CD4-positive, alpha-beta memory T cell (primary cell): ENCODE measurements around the gene GLI1. TPM values are rescaled to one million over a fixed set of nuclear protein-coding genes. Genes with fewer than 3 reads are reported as not detected.
"Not testable (repeated sequence)": the region's sequence is repeated elsewhere in the genome, so short reads cannot be mapped to it uniquely, and the experiment has no call there.

ENCODE experiments used
- CTCF ChIA-PET: fragments of 350-600 bp; sonication (Branson Sonifier 250); formaldehyde crosslinking; loops from one replicate; lab custom pipeline; 2021; ENCODE audit warnings: inconsistent platforms; ENCODE audit not compliant: partially characterized antibody; lab: Charles Lee
- POLR2A ChIA-PET: fragments of 350-600 bp; sonication (Branson Sonifier 250); formaldehyde crosslinking; loops from one replicate; lab custom pipeline; 2021; ENCODE audit not compliant: partially characterized antibody; lab: Charles Lee
- DNase-seq, 5 donors: peaks; one replicate each; pipeline versions ENCODE4 v3.0.0 to v3.0.0-alpha.2; 2020 to 2022; ENCODE audit warnings: mixed read lengths in 1 of 5
- H3K27ac ChIP-seq: one replicate; pipeline ENCODE4 v1.7.0; 2013; ENCODE audit warnings: low read depth, low read length
- H3K27me3 ChIP-seq: 2 replicates; pipeline ENCODE4 v1.7.0; 2013; ENCODE audit warnings: mild to moderate bottlenecking, low read length, moderate library complexity; ENCODE audit not compliant: insufficient read depth
- H3K36me3 ChIP-seq: 2 replicates; pipeline ENCODE4 v1.7.0; 2013; ENCODE audit warnings: mild to moderate bottlenecking, low read length, moderate library complexity; ENCODE audit not compliant: insufficient read depth
- H3K4me1 ChIP-seq: 2 replicates; pipeline ENCODE4 v1.7.0; 2013; ENCODE audit warnings: mild to moderate bottlenecking, low read length, moderate library complexity; ENCODE audit not compliant: insufficient read depth
- H3K4me3 ChIP-seq, 2 donors: one replicate each; pipeline ENCODE4 v1.7.0; 2013; ENCODE audit warnings: low read length in 2 of 2, mild to moderate bottlenecking in 1 of 2
- H3K9me3 ChIP-seq, 2 donors: one replicate each; pipeline ENCODE4 v1.7.0; 2013; ENCODE audit warnings: low read length in 2 of 2, control low read depth in 1 of 2; ENCODE audit not compliant: control insufficient read depth in 1 of 2
- H3K27ac Mint-ChIP-seq, 7 donors: one replicate each; pipeline ENCODE4 v1.8.0; 2020 to 2021; ENCODE audit warnings: mixed read lengths in 7 of 7, mild to moderate bottlenecking in 6 of 7, inconsistent platforms in 3 of 7, moderate library complexity in 3 of 7
- H3K27me3 Mint-ChIP-seq, 2 donors: one replicate each; pipeline ENCODE4 v1.8.0; 2020 to 2021; ENCODE audit warnings: mixed read lengths in 2 of 2
- H3K36me3 Mint-ChIP-seq, 2 donors: one replicate each; pipeline ENCODE4 v1.8.0; 2020 to 2021; ENCODE audit warnings: mixed read lengths in 2 of 2, inconsistent platforms in 1 of 2, mild to moderate bottlenecking in 1 of 2
- H3K4me1 Mint-ChIP-seq, 4 donors: one replicate each; pipeline ENCODE4 v1.8.0; 2020 to 2021; ENCODE audit warnings: mixed read lengths in 4 of 4, mild to moderate bottlenecking in 1 of 4
- H3K4me3 Mint-ChIP-seq, 8 donors: one replicate each; pipeline ENCODE4 v1.8.0; 2020 to 2021; ENCODE audit warnings: mixed read lengths in 8 of 8, mild to moderate bottlenecking in 7 of 8, moderate library complexity in 6 of 8, inconsistent platforms in 3 of 8
- H3K9me3 Mint-ChIP-seq, 8 donors: one replicate each; pipeline ENCODE4 v1.8.0; 2020 to 2021; ENCODE audit warnings: mixed read lengths in 8 of 8, mild to moderate bottlenecking in 5 of 8, inconsistent platforms in 3 of 8, moderate library complexity in 1 of 8
- intact Hi-C: fragments of 100-400 bp; cut with micrococcal nuclease; formaldehyde crosslinking; loops from one replicate; pipeline ENCODE4 v1.15.1; 2023
- polyA plus RNA-seq, 2 donors: library from polyadenylated mRNA; unstranded; fragments of 300-500 nt; fragmentation: Illumina TruSeq; gene quantifications; one replicate each; pipeline ENCODE4 v1.2.3, GENCODE V29; 2021
- total RNA-seq, 2 experiments: library from RNA; stranded (reverse); gene quantifications; one replicate each; pipeline ENCODE4 v1.2.3, GENCODE V29; 2021

Gene GLI1
- total and polyA plus RNA-seq, 4 experiments from 2014 or later, result 0.30 to 0.35 TPM; not detected in 2

DNA sequence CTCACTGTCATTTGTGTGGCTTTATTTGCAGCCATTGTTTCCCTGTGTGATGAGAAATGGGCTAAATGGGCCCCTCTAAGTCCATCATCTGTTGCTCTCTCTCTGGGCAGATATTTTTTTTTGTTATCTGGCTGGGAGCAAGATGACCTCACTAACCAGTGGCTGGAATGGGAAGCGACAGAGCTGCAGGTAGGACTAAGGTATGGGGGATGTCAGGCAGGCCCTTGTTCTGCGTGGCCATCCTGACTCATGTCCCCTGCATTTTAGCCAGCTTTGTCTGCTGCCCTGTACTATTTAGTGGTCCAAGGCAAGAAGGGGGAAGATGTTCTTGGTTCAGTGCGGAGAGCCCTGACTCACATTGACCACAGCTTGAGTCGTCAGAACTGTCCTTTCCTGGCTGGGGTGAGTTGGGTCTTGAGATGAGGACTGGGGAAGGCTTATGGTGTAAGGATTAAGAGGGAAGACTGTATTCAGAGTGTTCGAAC, 29.6 kb downstream of the GLI1 start:
- Histone ChIP-seq H3K36me3 (peaks cover 28% of the 10 kb centered on the region), H3K9me3 (no peaks in the 10 kb centered on the region), H3K27ac (peak overlapping the region; percentile 84), H3K4me3 (no peak overlapping the region), H3K4me1 (peaks cover 23% of the 10 kb centered on the region), H3K27me3 (no peaks in the 10 kb centered on the region)
- ChIA-PET POLR2A (interaction anchor here (2.0 to 6.3 kb wide), 3 partner anchors 12 to 31 kb away, joined by 12 to 75 read pairs (median 18); partner anchors contain the start of genes ARHGAP9, DDIT3 and GLI1), CTCF (interaction anchor here (1.2 to 3.4 kb wide), 2 partner anchors 12 to 30 kb away, joined by 3 to 10 read pairs; partner anchors contain the start of gene GLI1)
- peak overlapping the region; percentile 95 to 99 (median 98) for H3K4me3 Mint-ChIP-seq
- H3K27me3 Mint-ChIP-seq, result no peaks in the 10 kb centered on the region
- H3K4me1 Mint-ChIP-seq, result peaks cover 18 to 38% (median 25%) of the 10 kb centered on the region in 4 donors
- peaks cover 0 to 3% (median 0%) of the 10 kb centered on the region in 8 donors for H3K9me3 Mint-ChIP-seq
- peak overlapping the region in 6 of 7 donors; percentile 29 to 98 (median 88) for H3K27ac Mint-ChIP-seq
- DNase-seq, result no peak
- peaks cover 30 to 42% of the 10 kb centered on the region in 2 donors for H3K36me3 Mint-ChIP-seq
- intact Hi-C loops, result loop anchor here (5.0 kb wide), 1 partner anchor 203 kb away; the partner anchor contains the start of gene OS9

DNA sequence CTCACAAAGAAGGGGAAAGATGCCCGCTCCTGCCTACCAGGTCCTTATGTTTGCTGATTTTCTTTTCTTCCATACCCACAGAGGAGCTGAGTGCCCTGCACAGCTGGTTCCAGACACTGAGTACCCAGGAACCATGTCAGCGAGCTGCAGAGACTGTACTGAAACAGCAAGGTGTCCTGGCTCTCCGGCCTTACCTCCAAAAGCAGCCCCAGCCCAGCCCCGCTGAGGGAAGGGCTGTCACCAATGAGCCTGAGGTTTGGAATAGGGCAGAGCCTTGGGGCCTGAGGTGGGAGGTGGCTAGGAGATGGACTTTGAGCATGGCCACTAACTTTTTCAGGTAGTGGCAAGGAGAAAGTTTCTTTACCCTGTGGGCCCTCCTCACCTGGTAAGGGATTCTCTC, 30.5 kb downstream of the GLI1 start:
- H3K27ac ChIP-seq, result no peak overlapping the region
- CTCF ChIA-PET, result interaction anchor here (0.9 to 3.4 kb wide), 2 partner anchors 9 to 31 kb away, joined by 3 to 10 read pairs; partner anchors contain the start of gene GLI1

DNA sequence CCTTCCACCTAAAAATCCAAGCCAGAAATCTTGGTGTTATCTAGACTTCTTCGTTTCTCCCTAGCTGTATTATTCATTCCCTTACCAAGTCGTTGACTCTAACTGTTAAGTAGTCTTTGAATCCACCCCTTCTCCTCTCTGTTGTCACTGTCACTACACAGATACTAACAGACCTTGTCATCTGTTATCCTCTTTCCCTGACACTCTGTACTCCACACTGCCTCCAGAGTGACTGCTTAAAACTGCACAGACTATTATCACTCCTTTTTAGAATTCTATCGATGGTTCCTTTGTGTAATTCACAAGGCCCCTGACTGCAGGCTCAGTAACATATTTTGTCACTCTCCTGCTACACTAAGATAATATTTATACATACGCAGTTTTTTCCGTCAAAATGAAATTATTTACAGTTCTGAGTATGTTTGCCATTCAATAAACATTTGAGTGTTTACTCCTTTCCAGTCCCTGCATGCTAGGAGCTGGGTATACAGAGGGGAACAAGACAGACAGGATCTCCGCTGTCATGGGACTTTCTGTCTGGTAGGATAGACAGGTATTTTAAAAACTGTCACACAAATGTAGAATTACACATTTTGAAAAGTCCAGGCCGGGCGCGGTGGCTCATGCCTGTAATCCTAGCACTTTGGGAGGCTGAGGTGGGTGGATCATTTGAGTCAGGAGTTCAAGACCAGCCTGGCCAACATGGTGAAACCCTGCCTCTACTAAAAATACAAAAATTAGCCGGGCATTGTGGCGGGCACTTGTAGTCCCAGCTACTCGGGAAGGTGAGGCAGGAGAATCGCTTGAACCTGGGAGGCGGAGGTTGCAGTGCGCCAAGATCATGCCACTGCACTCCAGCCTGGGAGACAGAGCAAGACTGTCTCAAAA, 32.1 kb downstream of the GLI1 start:
- Mint-ChIP-seq H3K4me3 (peak overlapping the region in 3 of 8 donors; percentile 12 to 64 (median 13)), H3K9me3 (peaks cover 0 to 3% (median 0%) of the 10 kb centered on the region in 8 donors), H3K4me1 (peaks cover 18 to 38% (median 24%) of the 10 kb centered on the region in 4 donors), H3K27me3 (no peaks in the 10 kb centered on the region), H3K36me3 (peaks cover 30 to 47% of the 10 kb centered on the region in 2 donors), H3K27ac (peak overlapping the region; percentile 30 to 86 (median 68))
- CTCF ChIA-PET, result interaction anchor here (1.0 to 3.4 kb wide), 3 partner anchors 12 to 32 kb away, joined by 3 to 10 read pairs (median 4); partner anchors contain the start of genes ARHGAP9 and GLI1
- Histone ChIP-seq H3K9me3 (no peaks in the 10 kb centered on the region), H3K27ac (no peak overlapping the region), H3K4me3 (no peak overlapping the region), H3K27me3 (no peaks in the 10 kb centered on the region), H3K4me1 (peaks cover 23% of the 10 kb centered on the region), H3K36me3 (peaks cover 29% of the 10 kb centered on the region)
- POLR2A ChIA-PET, result interaction anchor here (6.3 kb wide), 1 partner anchor 15 kb away, joined by 75 read pairs; the partner anchor contains the start of gene ARHGAP9
- DNase-seq, result peak in 1 of 5 donors; percentile 19
- intact Hi-C loops, result no loop called here

More for the DNA sequence above, 30.5 kb downstream of the GLI1 start:
- peaks cover 28% of the 10 kb centered on the region for H3K36me3 ChIP-seq
- Mint-ChIP-seq H3K36me3 (peaks cover 30 to 42% of the 10 kb centered on the region in 2 donors), H3K4me3 (no peak overlapping the region), H3K27me3 (no peaks in the 10 kb centered on the region), H3K27ac (peak overlapping the region in 2 of 7 donors; percentile 29 to 61), H3K4me1 (peaks cover 18 to 38% (median 25%) of the 10 kb centered on the region in 4 donors), H3K9me3 (peaks cover 0 to 3% (median 0%) of the 10 kb centered on the region in 8 donors)
- H3K4me3 ChIP-seq, result no peak overlapping the region
- no peaks in the 10 kb centered on the region for H3K27me3 ChIP-seq
- peaks cover 23% of the 10 kb centered on the region for H3K4me1 ChIP-seq
- no peaks in the 10 kb centered on the region for H3K9me3 ChIP-seq
- POLR2A ChIA-PET, result interaction anchor here (2.0 to 6.3 kb wide), 2 partner anchors 13 to 30 kb away, joined by 12 to 75 read pairs; partner anchors contain the start of genes ARHGAP9 and DDIT3
- intact Hi-C loops, result no loop called here
- DNase-seq, result no peak

DNA sequence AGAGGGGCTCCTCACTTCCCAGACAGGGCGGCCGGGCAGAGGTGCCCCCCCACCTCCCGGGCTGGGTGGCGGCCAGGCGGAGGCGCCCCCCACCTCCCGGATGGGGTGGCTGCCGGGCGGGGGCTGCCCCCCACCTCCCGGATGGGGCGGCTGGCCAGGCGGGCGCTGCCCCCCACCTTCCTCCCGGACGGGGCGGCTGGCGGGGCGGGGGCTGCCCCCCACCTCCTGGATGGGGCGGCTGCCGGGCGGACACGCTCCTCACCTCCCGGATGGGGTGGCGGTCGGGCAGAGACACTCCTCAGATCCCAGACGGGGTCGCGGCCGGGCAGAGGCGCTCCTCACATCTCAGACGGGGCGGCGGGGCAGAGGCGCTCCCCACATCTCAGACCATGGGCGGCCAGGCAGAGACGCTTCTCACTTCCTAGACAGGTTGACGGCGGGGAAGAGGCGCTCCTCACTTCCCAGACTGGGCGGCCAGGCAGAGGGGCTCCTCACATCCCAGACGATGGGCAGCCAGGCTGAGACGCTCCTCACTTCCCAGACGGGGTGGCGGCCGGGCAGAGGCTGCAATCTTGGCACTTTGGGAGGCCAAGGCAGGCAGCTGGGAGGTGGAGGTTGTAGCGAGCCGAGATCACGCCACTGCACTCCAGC, 35.6 kb downstream of the GLI1 start:
- H3K27ac Mint-ChIP-seq, H3K4me1 ChIP-seq, DNase-seq, CTCF ChIA-PET, H3K9me3 ChIP-seq, H3K27me3 Mint-ChIP-seq, H3K4me3 ChIP-seq, intact Hi-C loops, POLR2A ChIA-PET, H3K27me3 ChIP-seq, H3K9me3 Mint-ChIP-seq, H3K27ac ChIP-seq, H3K4me3 Mint-ChIP-seq: not testable (repeated sequence)
- peaks cover 46% of the 10 kb centered on the region for H3K36me3 ChIP-seq
- Mint-ChIP-seq H3K36me3 (peaks cover 46 to 54% of the 10 kb centered on the region in 2 donors), H3K4me1 (peaks cover 0 to 17% (median 10%) of the 10 kb centered on the region in 4 donors)

DNA sequence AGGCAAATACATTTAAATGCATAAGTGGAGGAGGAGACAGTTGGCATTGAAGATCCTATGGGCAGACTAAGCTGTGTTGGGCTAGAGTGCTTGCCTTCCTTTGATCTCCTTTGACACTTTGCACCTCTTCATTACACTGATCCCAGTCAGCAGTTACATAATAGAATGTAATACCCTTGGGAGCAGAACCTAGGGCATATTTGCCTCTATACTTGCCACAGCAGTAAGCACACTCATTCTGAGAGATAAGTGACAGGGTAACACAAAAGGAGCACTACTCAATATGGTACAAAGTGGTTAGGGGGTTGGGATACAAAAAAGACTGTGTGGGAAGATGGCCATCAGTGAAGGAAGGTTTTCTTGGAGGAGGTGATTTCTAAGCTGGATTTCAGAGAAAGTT, 37.2 kb downstream of the GLI1 start:
- no peak overlapping the region for H3K27ac ChIP-seq
- Mint-ChIP-seq H3K36me3 (peaks cover 47 to 56% of the 10 kb centered on the region in 2 donors), H3K4me3 (no peak overlapping the region), H3K4me1 (peaks cover 0 to 11% (median 7%) of the 10 kb centered on the region in 4 donors), H3K9me3 (no peaks in the 10 kb centered on the region), H3K27ac (peak overlapping the region in 3 of 7 donors; percentile 33 to 45 (median 39)), H3K27me3 (no peaks in the 10 kb centered on the region)
- no peaks in the 10 kb centered on the region for H3K9me3 ChIP-seq
- no peaks in the 10 kb centered on the region for H3K27me3 ChIP-seq
- H3K4me1 ChIP-seq, result no peaks in the 10 kb centered on the region
- intact Hi-C loops, result no loop called here
- H3K4me3 ChIP-seq, result no peak overlapping the region
- peaks cover 47% of the 10 kb centered on the region for H3K36me3 ChIP-seq
- ChIA-PET POLR2A (interaction anchor here (0.8 to 1.6 kb wide), 4 partner anchors 9 to 30 kb away, joined by 3 to 4 read pairs (median 3); partner anchors contain the start of gene ARHGAP9), CTCF (interaction anchor here (0.7 to 1.3 kb wide), 4 partner anchors 17 to 267 kb away, joined by 3 to 4 read pairs (median 3); partner anchors contain the start of gene ARHGAP9)
- DNase-seq, result no peak

DNA sequence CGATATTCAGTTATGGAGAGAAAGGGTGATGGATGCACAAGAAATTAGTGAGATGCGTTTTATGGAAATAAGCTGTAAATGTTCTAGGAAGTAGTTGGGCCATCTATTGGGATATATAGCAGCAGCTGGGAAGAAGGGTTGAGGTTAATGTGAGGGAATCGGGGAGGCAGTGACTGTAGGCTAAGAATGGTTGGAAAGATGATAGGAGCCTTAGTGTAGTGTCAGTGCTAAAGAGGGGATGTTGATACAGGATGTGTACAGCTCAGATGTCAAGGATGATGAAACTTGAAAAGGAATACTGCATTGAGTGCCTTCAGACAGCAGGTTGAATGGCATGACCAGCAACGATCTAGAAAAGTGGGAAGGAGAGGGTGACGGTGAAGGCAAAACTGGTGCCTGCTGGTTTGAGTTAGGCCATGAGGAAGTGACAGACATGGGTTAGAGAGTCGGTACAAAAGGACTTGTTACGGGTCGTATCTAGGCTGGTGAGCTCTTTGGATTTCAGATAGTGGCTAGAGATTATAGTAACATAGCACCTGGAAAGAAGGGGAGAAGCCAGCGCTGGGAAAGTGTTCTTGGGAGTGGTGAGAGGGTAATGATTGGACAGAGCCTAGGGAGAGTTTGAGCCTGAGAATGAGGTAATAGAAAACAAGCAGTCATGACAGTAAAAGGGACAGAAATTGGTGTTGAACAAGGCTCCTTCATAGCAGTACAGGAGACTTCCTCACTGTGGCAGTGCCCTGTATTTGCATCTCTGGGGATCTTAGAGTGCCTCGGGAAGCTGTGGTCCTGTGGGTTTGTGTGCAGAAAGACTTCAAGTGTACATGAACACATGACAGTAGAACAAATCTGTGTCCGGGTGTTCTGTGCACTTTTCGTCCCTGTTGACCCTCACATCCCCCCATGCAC, 37.9 kb downstream of the GLI1 start:
- H3K27me3 ChIP-seq, result no peaks in the 10 kb centered on the region
- no peak for DNase-seq
- H3K36me3 ChIP-seq, result peaks cover 52% of the 10 kb centered on the region
- peaks cover 0 to 11% (median 9%) of the 10 kb centered on the region in 4 donors for H3K4me1 Mint-ChIP-seq
- no peaks in the 10 kb centered on the region for H3K4me1 ChIP-seq
- H3K36me3 Mint-ChIP-seq, result peaks cover 49 to 57% of the 10 kb centered on the region in 2 donors
- no peaks in the 10 kb centered on the region for H3K9me3 ChIP-seq
- intact Hi-C loops, result no loop called here
- ChIA-PET CTCF (interaction anchor here (0.7 to 1.3 kb wide), 4 partner anchors 18 to 267 kb away, joined by 3 to 4 read pairs (median 3); partner anchors contain the start of gene ARHGAP9), POLR2A (interaction anchor here (1.1 to 1.6 kb wide), 4 partner anchors 17 to 31 kb away, joined by 3 to 4 read pairs (median 3); partner anchors contain the start of gene ARHGAP9)
- no peak overlapping the region for H3K4me3 ChIP-seq
- H3K4me3 Mint-ChIP-seq, result no peak overlapping the region
- no peaks in the 10 kb centered on the region for H3K9me3 Mint-ChIP-seq
- H3K27ac Mint-ChIP-seq, result peak overlapping the region in 6 of 7 donors; percentile 16 to 55 (median 41)
- H3K27me3 Mint-ChIP-seq, result no peaks in the 10 kb centered on the region
- H3K27ac ChIP-seq, result no peak overlapping the region
